ENCODE results near the gene FOXO3.

Gene FOXO3

GRCh38 chr6:108689272-108690161, 128.8 kb downstream of the FOXO3 start:
- DNase-seq = no peak

- no peak for DNase-seq
Measured at GRCh38 chr6:108690326-108691049, 129.8 kb downstream of the FOXO3 start.

DNA sequence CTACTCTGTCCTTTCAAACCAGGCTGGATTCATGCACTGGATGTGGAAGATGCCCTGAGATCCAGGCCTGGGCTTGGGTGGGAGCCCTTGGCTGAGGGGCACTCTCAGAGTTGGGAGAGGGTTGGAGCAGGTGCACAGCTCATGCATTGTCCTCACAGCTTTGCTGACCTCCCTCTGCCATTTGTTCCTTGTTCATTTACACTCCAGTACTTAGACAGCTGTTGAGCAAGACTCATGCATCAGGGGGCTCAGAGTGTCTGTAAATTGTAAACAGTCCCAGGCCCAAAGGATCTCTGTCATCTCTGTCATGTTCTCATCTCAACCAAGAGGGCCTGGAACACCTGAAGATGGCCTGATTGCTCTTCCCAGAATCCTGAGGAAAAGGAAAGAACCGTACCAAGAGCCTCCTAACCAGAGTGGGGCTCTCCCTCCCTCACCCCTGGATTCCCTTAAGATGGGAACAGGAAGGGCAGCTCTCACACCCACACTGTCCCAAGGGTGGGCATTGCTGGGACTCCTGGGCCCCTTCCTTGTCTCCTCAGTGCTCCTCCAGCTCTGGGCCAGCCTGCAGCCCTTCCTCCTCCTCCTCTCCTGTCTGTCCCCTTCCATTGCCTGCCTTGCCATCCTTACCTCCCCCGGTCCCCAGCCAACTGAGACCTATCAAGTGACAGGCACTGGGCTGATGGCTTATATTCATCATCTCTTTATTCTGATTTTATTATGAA, 132.9 kb downstream of the FOXO3 start:
- no peak for DNase-seq

DNA sequence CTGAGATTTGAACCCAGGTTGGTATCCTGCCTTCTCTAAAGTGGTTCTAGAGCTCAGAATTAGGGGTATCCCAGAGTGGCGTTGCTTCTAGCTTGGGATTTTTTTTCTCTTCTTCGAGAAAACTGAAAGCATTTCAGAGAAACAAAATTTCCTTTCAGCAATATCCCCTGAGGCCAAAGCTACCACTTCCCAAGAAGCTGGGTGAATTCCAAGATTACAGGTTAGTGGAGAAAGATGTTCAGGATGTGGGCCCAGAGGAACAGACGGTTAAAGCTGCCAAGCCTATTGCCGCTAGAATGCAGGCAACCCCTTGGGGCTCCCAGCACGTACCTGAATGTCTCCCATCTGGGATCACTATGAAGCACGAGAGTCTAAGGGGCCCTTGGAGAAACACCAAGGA, 134.1 kb downstream of the FOXO3 start:
- no peak for DNase-seq

- no peak for DNase-seq
Measured at GRCh38 chr6:108697561-108698161, 136.9 kb downstream of the FOXO3 start.

DNA sequence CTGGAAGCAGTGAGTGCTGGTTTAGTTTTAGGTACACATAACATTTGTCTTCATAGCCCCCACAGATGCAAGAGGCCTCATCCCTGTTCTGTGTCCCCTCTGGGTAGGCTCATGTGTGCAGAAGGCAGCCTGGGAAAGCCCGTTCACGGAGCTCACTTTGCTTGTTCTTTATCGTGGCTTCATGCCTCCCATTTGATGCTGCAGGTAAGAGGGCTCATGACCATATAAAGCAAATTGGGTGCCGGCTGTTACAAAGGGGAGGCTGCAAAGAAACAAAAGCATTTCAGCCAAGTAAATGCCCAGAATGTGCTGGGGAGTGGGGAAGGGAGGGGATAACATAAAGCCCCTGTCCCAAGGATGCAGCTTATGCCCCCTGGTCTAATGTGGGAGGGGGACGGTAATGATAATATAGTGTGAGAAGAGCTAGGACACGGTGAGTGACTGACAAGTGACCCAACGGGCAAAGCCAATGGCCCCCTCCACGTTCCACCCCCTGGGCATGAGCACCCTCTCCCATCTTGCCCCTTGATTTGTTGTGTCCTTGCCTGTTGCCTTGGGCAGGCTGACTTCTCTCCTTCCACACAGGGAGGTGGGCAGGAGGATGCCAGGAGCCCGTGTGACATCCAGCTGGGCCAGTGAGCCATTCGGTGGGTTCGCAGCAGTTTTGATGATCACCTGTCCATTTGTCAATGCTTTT, 138.0 kb downstream of the FOXO3 start:
- DNase-seq = no peak

- no peak for DNase-seq
Measured at GRCh38 chr6:108699290-108700041, 138.7 kb downstream of the FOXO3 start.

GRCh38 chr6:108702106-108702851, 141.6 kb downstream of the FOXO3 start:
- DNase-seq = no peak

DNA sequence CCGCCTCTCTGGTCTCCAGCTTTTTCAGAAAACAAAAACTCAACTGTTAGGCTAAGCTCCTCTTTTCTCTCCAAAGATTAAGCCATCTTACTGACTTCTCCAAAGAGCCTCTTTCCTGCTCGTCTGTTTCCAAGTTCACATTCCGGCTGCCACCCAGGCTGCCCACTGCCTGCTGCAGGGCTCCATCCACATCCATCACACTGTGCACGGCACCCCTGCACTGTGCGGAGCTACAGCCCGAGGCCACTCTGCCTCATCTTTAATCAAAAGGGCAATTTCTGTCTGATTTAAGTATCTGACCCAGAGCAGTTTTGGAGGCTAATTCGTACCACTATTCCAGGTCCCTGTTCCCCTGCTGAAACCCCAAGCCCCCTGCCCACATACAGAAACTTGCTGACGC, 145.9 kb downstream of the FOXO3 start:
- no peak for DNase-seq

DNA sequence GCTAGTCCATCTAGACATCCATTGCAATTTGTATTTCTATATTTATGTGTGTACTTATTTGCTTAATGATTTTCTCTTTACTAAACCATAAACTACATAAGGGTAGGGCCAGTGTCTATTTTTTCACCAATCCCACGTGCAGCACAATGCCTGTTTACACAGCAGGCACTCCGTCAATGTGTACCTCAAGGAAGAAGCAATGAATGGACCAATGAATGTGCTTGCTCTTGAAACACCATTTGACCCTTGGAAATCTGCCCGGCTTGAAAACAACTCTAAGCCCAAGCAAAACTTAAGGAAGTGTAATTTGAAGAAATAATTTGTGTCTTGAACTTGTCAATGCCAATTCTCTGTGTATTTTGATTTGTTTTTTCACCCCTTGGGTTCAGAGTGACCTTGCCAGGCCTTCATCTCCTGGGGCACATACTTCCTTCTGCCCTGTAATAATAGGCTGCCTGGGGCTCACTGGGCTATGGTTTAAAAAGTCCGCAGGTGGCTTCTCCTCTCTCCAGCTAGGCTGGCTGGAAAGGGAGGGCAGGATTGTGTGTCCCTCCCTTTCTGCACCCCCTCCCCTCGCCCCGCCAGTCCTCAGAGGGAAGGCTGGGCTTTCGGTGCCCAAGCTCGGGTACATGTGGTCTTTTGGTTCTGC, 146.7 kb downstream of the FOXO3 start:
- no peak for DNase-seq

GRCh38 chr6:108710030-108710429, 149.3 kb downstream of the FOXO3 start:
- no peak for DNase-seq

DNA sequence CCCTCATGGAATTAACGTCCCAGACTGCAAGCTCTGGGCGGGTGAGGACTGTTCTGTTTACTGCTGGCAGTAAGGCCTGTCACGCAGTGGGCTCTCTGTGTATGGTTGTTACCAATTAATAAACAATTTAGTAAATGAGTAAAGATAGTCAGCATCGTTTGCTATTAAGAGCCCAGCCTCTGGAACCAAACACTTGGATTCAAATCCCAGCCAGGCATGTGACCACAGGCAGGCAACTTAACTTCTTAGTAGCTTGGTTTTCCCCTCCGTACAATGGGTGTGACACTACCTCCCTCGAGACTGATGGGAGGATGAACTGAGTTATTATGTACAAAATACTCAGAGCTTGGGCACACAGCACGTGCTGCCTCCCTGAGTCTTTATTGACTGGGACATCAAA, 149.8 kb downstream of the FOXO3 start:
- no peak for DNase-seq

- DNase-seq = no peak
Measured at GRCh38 chr6:108711071-108711470, 150.4 kb downstream of the FOXO3 start.

- no peak for DNase-seq
Measured at GRCh38 chr6:108711826-108712225, 151.1 kb downstream of the FOXO3 start.

- DNase-seq = no peak
Measured at GRCh38 chr6:108712946-108713345, 152.2 kb downstream of the FOXO3 start.

DNA sequence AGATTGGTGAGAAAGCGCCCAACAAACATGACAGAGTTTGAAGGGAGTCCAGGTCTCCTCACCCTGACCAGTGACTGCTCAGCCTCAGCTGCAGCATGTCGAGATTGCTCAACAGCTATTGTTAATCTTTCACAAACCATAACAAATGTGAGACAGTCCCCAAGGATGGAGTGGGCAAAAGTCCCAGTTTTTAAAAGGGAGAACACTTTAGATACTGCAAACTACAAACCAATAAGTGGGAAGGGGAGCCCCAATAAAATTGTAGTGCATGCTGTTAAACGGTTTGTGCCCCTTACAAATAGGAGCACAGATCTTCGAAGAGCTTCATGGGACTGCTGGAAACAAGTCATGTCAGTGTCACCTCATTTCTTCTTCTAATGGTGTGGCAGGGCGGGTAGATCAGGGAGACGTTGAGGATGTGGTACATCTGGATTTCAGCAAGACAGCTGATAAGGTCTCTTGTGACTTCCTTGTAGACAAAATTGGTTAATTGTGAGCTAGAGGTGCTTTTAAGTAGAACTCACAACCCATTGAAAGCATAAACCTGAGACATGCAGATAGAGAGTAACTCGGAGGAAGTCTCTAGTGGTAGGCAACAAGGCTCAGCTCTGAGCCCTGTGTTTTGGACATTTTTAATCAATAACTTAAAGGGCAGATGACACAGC, 153.5 kb downstream of the FOXO3 start:
- DNase-seq = no peak

DNA sequence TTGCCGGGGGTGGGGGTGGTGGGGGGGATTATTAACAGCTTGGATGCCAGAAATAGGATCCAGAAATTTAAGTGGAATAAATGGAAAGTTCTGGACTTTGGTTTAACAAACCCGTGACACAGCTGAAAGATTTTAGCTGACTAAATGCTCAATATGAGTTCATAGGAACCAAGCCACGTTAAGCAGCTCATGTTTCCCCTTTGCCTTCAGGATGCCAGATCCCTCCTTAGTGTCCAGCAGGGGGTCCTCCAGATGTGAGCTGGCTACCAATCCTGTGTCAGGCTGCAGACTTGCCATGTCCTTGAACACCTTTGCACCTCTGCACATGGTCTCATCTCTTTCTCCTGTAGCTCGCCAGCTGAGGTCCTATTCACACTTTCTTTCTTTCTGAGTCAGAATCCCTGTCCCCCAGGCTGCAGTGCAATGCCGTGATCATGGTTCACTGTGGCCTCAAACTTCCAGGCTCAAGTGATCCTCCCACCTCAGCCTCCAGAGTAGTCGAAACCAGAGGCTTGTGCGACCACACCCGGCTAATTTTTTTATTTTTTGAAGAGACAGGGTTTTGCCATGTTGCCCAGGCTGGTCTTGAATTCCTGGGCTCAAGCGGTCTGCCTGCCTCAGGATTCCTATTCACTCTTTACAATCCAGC, 154.2 kb downstream of the FOXO3 start:
- no peak for DNase-seq

DNA sequence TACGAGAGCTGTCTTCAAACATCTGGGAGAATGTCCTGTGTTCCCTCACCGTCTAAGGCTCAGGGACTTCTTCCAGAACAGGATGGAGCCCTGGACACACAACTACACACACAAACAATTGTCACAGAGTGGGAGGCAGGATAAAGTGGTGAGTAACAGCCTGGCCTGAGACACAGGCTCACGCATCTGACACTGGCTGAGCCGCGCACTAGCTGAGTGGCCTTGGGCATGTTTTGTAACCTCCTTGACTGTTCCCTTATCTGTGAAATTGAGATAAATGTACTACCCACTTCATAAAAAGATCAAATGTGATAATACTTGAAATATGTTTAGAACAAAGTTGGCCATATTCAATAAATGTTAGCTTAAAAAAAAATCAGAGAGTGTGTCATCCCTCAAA, 155.1 kb downstream of the FOXO3 start:
- no peak for DNase-seq
